ENCODE measurements around the gene CCDC66. TPM values are rescaled to one million over a fixed set of nuclear protein-coding genes. Genes with fewer than 3 reads are reported as not detected.

CCDC66 gene
- total and polyA plus RNA-seq, 2 of the 4 experiments (the other 2 are of a cell fraction) = 6.0 to 9.1 TPM

DNA sequence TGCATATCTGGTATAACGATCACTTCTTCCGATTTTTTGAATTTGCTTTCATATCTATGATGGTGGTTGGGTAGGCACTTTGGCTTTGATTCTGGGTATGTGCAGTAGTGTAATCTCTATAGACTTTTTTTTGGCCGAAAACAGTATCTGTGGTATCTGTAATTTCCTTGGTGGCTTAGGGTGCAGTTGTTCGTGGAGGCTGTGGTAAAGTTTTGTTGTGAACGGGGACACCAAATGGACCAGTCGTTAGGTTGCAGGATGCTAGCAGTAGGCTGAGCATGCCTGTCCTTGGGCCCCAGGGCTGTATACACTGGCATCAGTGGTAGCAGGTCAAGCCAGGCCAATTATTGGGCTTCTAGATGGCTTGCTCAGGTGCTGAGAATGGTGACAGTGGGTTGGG is 55.2 kb downstream of the CCDC66 start:
- TF ChIP-seq MXI1 (IDR thresholded peaks at IDR 0.05; ENCODE audit: borderline replicate concordance, low read depth, low read length) = no peak
- TF ChIP-seq MAFK (IDR thresholded peaks at IDR 0.05; ENCODE audit: low read depth, low read length) = no peak
- TF ChIP-seq RAD21 (IDR thresholded peaks at IDR 0.05; ENCODE audit: low read length) = no peak
- TF ChIP-seq CEBPB (IDR thresholded peaks at IDR 0.05; ENCODE audit: low read depth, low read length) = no peak
- no peak for TF ChIP-seq FOS (IDR thresholded peaks at IDR 0.05; ENCODE audit: low read depth, low read length)
- TF ChIP-seq CHD1 (IDR thresholded peaks at IDR 0.05; ENCODE audit: low read depth, low read length) = no peak
- TF ChIP-seq, protein P1, sequence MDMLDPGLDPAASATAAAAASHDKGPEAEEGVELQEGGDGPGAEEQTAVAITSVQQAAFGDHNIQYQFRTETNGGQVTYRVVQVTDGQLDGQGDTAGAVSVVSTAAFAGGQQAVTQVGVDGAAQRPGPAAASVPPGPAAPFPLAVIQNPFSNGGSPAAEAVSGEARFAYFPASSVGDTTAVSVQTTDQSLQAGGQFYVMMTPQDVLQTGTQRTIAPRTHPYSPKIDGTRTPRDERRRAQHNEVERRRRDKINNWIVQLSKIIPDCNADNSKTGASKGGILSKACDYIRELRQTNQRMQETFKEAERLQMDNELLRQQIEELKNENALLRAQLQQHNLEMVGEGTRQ (IDR thresholded peaks at IDR 0.05; ENCODE audit: low read depth, low read length) = no peak
- no peak for TF ChIP-seq POLR2A (IDR thresholded peaks at IDR 0.05; ENCODE audit: low read depth, low read length)
- TF ChIP-seq BHLHE40 (IDR thresholded peaks at IDR 0.05; ENCODE audit: low read depth, low read length) = no peak
- TF ChIP-seq SMC3 (IDR thresholded peaks at IDR 0.05; ENCODE audit: low read depth, low read length) = no peak
- TF ChIP-seq, protein P2, sequence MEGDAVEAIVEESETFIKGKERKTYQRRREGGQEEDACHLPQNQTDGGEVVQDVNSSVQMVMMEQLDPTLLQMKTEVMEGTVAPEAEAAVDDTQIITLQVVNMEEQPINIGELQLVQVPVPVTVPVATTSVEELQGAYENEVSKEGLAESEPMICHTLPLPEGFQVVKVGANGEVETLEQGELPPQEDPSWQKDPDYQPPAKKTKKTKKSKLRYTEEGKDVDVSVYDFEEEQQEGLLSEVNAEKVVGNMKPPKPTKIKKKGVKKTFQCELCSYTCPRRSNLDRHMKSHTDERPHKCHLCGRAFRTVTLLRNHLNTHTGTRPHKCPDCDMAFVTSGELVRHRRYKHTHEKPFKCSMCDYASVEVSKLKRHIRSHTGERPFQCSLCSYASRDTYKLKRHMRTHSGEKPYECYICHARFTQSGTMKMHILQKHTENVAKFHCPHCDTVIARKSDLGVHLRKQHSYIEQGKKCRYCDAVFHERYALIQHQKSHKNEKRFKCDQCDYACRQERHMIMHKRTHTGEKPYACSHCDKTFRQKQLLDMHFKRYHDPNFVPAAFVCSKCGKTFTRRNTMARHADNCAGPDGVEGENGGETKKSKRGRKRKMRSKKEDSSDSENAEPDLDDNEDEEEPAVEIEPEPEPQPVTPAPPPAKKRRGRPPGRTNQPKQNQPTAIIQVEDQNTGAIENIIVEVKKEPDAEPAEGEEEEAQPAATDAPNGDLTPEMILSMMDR (conservative IDR thresholded peaks at IDR 0.05; ENCODE audit: low read depth, low read length) = no peak
- TF ChIP-seq NFE2L2 (IDR thresholded peaks at IDR 0.05; ENCODE audit: low read depth, low read length) = no peak
- H3K56ac ChIP-seq (ENCODE audit: extremely low read depth, insufficient read depth, low read length) = no peak overlapping the region
- H3K18ac ChIP-seq (ENCODE audit: low read depth, low read length) = no peak overlapping the region
- peaks cover 11% of the 10 kb centered on the region for H3K36me3 ChIP-seq (ENCODE audit: control insufficient read depth, insufficient read depth, low read length)
- DNase-seq (no peak), ATAC-seq (ENCODE audit: low read depth) (no peak)
- H2BK120ac ChIP-seq (ENCODE audit: low read depth, low read length) = no peak overlapping the region
- H2BK20ac ChIP-seq (ENCODE audit: low read depth, low read length) = no peak overlapping the region
- H3K4me2 ChIP-seq (ENCODE audit: low read depth, low read length) = no peak overlapping the region
- no peaks in the 10 kb centered on the region; the same call in 1 of the 2 replicates for H4K20me1 ChIP-seq (ENCODE audit: insufficient read depth, low read length)
- no peak overlapping the region for H4K91ac ChIP-seq (ENCODE audit: insufficient read depth, low read depth, low read length)
- no peak overlapping the region for H3K9ac ChIP-seq (ENCODE audit: low read depth, low read length)
- H3K9me3 ChIP-seq (ENCODE audit: control insufficient read depth, insufficient read depth, low read length) = no peaks in the 10 kb centered on the region
- no peak overlapping the region for H2AK5ac ChIP-seq (ENCODE audit: low read depth, low read length)
- H4K8ac ChIP-seq (ENCODE audit: low read depth in 2 of 2, low read length in 2 of 2) = no peak overlapping the region
- no peaks in the 10 kb centered on the region for H3K4me1 ChIP-seq (ENCODE audit: control insufficient read depth, insufficient read depth, low read length)
- dilution Hi-C loops (cut with HindIII; ENCODE audit: low sequenced_read_pairs, unreplicated experiment) (no loop called here), intact Hi-C loops (cut with micrococcal nuclease) (no loop called here), in situ Hi-C loops (cut with MboI; ENCODE audit: low sequenced_read_pairs) (no loop called here)
- H2AK9ac ChIP-seq (replicated peaks; ENCODE audit: low read depth, low read length, poor library complexity) = no peak overlapping the region
- H3K4me3 ChIP-seq (ENCODE audit: insufficient read depth, low read depth, low read length) = no peak overlapping the region
- H3K9me1 ChIP-seq (ENCODE audit: insufficient read depth, low read length) = no peaks in the 10 kb centered on the region
- no TSS peak for BruUV-seq (replicated peaks)
- ChIA-PET POLR2A (ENCODE audit: unreplicated experiment) (no interaction called here), CTCF (no interaction called here)
- no peak overlapping the region for H3K23ac ChIP-seq (ENCODE audit: low read depth, low read length)
- H3K79me1 ChIP-seq (ENCODE audit: low read depth in 1 of 2, low read length in 2 of 2) = peaks cover 7 to 22% of the 10 kb centered on the region in 2 experiments
- H2BK15ac ChIP-seq (ENCODE audit: low read depth, low read length) = no peak overlapping the region
- H3K27me3 ChIP-seq (ENCODE audit: control insufficient read depth, insufficient read depth, low read length) = no peaks in the 10 kb centered on the region
- no peak overlapping the region for H3K4ac ChIP-seq (ENCODE audit: low read depth, low read length)
- no peak overlapping the region for H2BK5ac ChIP-seq (ENCODE audit: low read depth, low read length, poor library complexity, severe bottlenecking)
- H3K27ac ChIP-seq (ENCODE audit: insufficient read depth, low read length) = no peak overlapping the region
- no peak overlapping the region for H3K14ac ChIP-seq (replicated peaks; ENCODE audit: low read depth, low read length)
- no peak overlapping the region for H4K5ac ChIP-seq (ENCODE audit: low read depth, low read length)
- no peak overlapping the region for H2AFZ ChIP-seq (replicated peaks; ENCODE audit: low read length, poor library complexity)
- WGBS, 2 experiments (ENCODE audit: extremely low coverage in 2 of 2, insufficient read length in 1 of 2) = 100% methylated on average over 4 of the region's 6 CpGs; no CpG with 5 or more reads in 1 of the 2 experiments
